ENCODE measurements around the gene BLOC1S6.

Gene BLOC1S6

DNA sequence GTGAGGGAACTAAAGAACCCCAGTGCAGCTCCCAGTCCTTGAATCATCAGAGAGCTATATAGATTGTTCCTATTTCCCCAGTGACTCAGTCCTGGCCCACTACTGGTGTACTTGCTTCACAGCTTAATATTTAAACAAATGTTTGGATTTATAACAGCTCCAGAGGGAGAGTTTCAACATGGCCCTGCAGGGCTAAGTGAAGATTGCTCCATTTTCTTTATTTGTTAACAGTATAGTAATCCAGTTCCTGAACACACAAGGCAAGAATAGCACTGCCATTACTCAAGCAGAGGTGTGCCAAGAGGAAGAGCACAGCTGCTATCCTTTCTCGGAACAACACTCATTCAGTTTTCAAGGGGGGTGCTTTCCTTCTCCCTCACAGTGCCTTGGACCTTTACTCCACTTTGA, 54.2 kb downstream of the BLOC1S6 start:
- DNase-seq (ENCODE audit: low spot score) = peak; percentile 98

DNA sequence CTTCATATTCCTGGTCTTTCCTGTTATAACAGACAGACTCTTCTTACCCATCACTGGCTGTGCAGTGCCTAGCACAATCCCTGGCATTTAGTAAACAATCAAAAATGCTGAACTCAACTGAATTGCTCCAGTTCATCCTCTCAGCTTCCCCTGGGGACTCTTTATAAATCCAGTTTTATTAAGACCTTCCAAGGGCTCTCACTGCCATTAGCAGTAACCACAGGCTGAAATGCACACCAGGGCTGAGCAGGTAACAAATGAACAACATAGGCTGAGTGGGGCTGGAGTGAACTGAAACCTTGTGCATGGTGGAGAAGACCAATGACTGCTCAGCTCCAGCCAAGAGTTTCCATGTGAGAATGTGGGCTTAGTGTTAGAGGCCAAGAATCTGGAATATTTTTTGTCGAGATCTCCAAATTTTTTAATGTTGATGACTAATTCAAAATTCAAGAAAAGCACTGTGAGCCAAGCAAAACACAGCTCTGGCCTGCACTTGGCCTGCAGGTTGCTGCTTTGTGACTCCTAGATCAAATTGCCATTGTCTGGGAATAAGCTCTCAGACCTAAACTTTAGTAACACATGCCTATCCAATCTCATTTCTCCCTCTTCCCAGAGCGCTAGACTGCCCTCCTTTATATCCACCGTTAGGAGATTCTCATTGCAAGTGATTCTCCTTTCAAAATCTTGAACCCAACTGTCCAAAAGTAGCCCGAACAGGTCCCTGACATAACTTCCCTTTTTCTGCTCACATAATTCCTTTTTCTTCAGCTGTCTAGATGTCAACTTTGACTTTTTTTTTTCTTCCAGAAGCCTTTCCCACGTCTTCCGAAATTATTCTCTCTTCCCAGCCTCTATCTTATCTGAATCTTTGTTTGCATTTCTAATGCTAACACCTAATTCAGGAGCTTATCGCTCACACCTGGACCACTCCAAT, 55.1 kb downstream of the BLOC1S6 start:
- DNase-seq (ENCODE audit: low spot score) = peak; percentile 55

DNA sequence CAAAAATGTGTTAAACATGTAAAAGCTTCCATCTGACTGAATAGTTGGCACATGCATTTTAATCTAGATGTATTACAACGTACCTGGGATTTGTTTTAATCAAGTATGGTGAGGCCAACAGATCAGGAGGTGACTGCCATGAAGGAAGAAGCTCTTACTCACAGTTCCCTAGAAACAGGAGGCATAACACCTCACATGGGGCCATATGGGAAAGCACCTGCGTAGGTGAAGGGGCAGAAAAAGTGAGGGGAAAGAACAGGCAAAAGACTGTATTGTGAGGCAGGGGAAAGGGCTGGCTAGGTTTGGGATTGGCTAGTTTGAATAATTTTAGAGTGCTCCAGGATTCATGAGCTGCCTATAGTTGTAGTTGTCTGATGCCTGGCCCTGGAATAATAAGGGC, 57.3 kb downstream of the BLOC1S6 start:
- DNase-seq (ENCODE audit: low spot score) = peak; percentile 32

DNA sequence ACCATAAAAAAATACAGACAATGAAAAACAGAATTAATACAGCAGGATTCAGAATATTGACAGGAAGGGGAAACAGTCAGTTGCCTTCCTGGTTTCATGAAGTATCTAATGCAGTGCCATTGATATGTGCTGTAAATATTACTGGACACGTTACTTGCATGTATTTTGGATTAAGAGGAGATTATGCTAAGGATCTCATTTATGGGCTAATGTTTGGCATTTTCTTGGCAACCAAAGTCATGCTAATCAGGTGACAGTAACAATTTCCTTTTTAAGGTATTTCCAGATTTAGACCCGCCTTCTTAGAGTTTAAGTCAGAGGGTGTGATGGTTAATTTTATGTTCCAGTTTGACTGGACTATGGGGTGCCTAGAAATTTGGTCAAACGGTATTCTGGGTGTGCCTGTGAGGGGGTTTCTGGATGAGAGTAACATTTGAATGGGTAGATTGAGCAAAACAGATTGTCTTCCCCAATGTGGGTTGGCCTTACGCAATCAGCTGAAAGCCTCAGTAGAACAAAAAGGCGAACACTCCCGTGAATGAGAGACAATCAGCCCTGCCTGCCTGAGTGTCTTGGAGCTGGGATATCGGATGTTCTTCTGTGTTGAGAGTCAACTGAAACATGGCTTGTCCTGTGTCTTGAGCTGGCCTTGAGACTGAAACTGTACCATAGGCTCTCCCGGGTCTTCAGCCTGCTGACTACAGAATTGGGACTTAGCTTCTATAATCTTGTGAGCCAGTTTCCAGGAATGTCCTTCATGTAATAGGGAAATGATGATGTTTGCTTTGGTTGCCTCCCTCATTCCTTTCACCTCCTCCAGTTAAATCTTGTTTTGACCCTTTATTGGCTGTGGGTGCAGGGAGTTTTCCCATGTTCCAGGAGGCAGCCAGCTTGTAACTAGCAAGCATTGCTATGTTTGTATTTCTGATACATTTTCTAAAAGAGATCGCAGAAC, 58.1 kb downstream of the BLOC1S6 start:
- DNase-seq (ENCODE audit: low spot score) = peak; percentile 67

DNA sequence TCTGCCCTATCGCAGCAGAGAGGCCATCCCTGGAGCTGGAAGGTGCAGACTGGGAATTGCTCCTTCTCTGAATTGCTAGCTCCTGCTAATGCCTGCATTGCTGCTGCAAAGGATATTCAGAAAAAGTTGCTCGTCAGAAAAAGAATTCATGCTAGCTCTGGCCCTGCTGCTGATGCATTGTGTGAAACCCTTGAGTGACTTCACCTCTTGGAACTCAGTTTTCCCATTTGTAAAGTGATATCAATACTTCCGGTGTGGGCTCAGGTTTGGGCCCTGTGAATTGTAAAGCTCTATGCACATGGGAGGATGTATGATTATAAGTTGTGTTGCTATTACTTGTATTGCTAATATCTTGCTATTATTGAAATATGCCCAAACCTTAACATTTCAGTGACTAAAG, 59.0 kb downstream of the BLOC1S6 start:
- peak; percentile 23 for DNase-seq (ENCODE audit: low spot score)

DNA sequence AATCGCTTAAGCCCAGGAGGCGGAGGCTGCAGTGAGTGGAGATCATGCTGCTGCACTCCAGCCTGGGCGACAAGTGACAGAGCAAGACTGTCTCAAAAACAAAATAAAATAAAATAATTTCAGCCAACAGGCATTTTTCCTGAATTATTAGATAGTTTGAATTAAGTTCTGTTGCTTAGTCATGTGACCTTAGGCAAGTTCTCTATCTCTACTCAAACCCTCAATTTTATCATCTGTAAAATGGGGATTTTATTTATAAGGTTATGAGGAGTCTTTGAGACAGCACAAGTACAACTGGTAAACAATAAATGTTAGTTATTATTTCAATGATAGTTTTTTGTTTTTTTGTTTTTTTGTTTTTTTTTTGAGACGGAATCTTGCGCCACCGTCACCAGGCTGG, 60.6 kb downstream of the BLOC1S6 start:
- DNase-seq (ENCODE audit: low spot score) = no peak

DNA sequence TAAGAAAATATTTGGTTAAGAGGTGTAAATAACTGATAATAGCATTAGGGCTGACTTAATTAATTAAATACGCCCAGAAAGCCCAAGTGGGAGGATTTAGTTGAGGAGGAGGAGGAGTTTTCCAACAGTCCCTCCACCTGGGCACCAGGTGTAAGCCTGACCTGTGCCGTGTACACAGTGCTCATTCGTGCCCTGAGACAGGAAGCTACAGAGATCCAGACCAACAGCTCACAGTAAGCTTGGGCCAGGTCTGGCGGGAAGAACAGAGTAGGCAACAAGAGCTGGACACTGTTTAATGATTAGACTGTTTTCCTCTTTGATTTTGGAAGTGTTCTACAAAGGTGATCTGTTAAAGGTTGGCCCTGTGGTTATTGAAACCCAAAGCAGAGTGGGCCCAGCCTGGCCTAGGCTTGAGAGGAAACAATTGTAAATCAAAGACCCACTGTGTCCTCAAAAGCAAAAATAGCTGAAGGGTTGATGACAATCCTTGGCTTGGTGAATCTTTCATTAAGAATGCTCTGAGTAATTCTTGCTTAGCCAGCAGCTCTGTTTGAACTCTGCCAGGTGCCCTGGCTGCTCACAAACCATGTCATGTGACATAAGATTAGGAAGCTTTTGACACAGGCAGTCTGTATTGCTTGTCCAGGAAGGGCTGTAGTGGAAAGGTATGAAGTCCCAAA, 61.5 kb downstream of the BLOC1S6 start:
- peak; percentile 95 for DNase-seq (ENCODE audit: low spot score)

DNA sequence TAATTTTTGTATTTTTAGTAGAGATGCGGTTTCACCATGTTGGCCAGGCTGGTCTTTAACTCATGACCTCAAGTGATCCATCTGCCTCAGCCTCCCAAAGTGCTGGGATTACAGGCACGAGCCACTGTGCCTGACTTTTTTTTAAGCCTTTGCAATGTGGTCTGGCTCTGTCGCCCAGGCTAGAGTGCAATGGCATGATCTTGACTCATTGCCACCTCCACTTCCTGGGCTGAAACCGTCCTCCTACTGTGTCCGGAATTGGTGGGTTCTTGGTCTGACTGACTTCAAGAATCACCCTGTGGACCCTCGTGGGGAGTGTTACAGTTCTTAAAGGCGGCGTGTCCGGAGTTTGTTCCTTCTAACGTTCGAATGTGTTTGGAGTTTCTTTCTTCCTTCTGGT, 62.8 kb downstream of the BLOC1S6 start:
- DNase-seq (ENCODE audit: low spot score) = peak; percentile 58

DNA sequence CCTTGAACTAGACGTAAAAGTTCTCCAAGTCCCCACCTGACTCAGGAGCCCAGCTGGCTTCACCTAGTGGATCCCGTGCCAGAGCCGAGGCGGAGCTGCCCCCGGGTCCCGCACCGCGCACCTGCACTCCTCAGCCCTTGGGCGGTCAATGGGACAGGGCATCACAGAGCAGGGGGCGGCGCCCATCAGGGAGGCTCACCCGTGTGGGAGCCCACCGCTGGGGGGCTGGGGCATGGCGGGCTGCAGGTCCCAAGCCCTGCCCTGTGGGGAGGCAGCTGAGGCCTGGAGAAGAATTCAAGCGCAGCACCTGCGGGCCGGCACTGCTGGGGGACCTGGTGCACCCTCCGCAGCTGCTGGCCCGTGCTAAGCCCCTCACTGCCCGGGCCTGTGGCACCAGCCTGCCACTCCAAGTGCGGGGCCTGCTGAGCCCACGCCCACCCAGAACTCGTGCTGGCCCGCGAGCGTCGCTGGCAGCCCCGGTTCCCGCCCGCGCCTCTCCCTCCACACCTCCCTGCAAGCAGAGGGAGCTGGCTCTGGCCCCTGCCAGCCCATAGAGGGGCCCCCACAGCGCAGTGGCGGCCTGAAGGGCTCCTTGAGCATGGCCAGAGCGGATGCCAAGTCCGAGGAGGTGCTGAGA, 63.8 kb downstream of the BLOC1S6 start:
- DNase-seq (ENCODE audit: low spot score) = no peak

DNA sequence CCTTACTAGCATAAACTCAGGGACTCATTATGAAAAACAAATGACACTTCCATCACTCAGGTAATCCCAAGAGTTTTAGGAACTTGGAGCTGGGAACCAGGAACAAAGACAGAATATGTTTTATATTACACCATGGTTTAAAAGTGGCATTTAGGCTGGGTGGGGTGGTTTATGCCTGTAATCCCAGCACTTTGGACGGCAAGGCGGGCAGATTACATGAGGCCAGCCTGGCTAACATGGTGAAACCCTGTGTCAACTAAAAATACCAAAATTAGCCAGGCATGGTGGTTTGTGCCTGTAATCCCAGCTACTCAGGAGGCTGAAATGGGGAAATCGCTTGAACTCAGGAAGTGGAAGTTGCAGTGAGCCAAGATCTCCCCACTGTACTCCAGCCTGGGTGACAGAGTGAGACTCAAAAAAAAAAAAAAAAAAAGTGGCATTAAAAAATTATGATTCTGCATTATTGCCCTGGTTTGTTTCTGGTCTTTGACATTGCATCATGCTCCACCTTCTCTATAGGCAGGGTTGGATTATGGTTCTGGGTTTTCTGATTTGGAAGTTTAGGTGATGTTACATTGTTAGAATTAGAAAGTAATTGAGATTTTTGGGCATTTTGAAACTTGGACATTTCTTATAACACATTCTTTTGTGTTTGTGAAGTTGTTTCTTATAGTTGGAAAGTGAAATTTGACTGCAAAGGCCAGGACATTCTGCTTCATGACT, 66.7 kb downstream of the BLOC1S6 start:
- no peak for DNase-seq (ENCODE audit: low spot score)

DNA sequence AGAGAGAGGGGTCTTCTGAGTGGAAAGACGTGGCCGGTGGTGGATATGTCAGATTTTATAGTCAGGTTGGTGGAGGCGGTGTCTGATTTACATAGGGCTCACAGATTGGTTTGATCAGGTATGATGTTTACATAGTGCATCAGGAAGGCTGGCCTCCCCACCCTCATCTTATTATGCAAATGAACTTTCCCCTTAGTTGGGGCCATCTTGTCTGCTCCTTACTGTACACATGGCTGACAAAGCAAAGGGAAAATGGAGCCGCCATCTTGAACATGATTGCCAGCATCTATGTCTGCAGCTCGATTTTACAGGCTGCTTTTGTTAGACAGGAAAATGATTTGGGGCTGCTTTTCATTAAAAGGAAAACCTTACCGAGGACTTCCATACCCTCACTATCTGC, 67.6 kb downstream of the BLOC1S6 start:
- DNase-seq (ENCODE audit: low spot score) = no peak

DNA sequence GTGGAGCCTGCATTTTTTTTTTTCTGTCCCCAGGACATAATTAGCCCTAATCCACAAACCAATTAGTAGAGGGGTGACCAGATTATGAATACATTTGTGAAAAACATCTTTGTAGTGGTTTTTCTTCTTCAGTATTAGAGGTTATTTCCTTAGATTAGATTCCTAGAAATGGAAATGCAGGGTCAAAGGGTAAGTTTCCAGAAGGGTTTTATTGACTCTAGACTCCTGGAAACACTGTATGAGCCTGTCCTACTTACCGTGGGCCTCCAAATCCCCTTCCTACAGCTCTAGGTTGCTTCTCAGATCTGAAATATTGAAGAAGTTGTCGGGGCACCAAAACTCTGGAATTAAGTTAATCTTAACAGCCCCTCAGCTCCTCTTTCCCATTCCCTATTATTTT, 70.1 kb downstream of the BLOC1S6 start:
- no peak for DNase-seq (ENCODE audit: low spot score)

DNA sequence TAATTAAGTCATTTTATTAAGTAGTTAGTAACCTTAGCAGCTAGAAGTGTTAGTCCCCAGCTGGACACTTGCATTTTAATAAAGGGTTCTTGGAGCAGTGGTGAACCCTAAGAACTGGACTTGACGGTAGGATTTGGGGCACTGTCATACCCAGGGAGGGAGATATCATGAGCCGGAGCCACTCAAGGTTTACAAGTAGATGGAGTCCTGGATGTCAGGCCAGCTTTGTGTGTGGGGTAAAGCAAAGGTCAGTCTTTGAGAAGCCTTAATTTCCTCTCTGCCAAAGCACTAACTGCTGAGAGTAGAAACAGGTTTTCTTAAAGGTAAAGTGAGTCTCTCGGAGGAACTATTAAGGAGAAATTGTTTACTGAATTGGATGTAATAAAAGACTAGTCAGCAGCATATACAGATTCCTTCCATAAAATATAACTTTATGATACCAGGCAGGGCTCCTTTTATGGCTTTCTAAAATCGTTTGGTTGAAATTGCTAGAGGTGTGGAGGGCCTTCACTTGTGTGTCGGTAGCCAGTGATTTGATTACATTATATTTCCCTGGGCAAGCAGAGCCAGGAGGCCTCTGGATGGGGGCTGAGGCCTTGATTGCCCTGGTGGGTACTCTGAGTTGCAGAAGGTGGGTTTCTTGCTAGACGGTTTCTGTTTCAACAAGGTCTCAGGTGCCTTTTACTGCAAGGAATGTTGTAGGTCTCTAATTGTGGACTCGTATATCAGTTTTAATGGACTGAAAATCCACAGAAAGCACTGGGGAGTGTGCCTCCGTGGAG, 70.8 kb downstream of the BLOC1S6 start:
- DNase-seq (ENCODE audit: low spot score) = no peak
